HCT116 (cell line): ENCODE data around the gene ATP5PO. TPM values are rescaled to one million over a fixed set of nuclear protein-coding genes. Genes with fewer than 3 reads are reported as not detected.

Source experiments
- ATAC-seq: fragments of 200-7000 bp; cut with Tn5 transposase; 2 replicates; pipeline ENCODE4 v1.9.1; 2020; ENCODE audit warnings: mild to moderate bottlenecking, moderate library complexity
- BruUV-seq: library from RNA; stranded (reverse); fragments of 400-500 nt; replicated peaks from 2 replicates; lab custom pipeline; 2021; lab: Mats Ljungman, UMichigan
- CTCF ChIA-PET: fragments of 300-600 bp; sonication (Branson Sonifier 250); formaldehyde crosslinking; loops from one replicate; lab custom pipeline; 2021; ENCODE audit warnings: antibody characterized with exemption; lab: Charles Lee
- POLR2A ChIA-PET: fragments of 300-600, 350-600 bp; sonication (Branson Sonifier 250); formaldehyde crosslinking; loops from one replicate; lab custom pipeline; 2021; ENCODE audit warnings: antibody characterized with exemption; lab: Charles Lee
- RAD21 ChIA-PET, 2 experiments: fragments of 300-600 bp; sonication (Branson Sonifier 250); formaldehyde crosslinking; loops; one replicate each; lab custom pipeline; 2023; ENCODE audit warnings: low total read pairs in 2 of 2; ENCODE audit not compliant: uncharacterized antibody in 2 of 2, unreplicated experiment in 2 of 2, low non-redundant PET in 1 of 2; lab: Charles Lee
- DNase-seq: peaks from one replicate; pipeline ENCODE4 v3.0.0-alpha.2; 2010; ENCODE audit warnings: low read depth, low spot score
- H2AFZ ChIP-seq: fragments of 200-600 bp; shearing (Covaris generic), sonication (generic); 2 replicates; pipeline ENCODE4 v1.6.1; 2017; ENCODE audit warnings: low read depth, mixed run types, mixed read lengths, antibody characterized with exemption, low read length; ENCODE audit not compliant: poor library complexity, severe bottlenecking
- H3K27ac ChIP-seq: 2 replicates; pipeline ENCODE4 v1.5.1; 2012; ENCODE audit warnings: low read depth, low read length
- H3K27me3 ChIP-seq: fragments of 200-600 bp; sonication (generic); 2 replicates; pipeline ENCODE4 v1.6.1; 2016; ENCODE audit warnings: mixed run types, low read length, mixed read lengths; ENCODE audit not compliant: insufficient read depth
- H3K36me3 ChIP-seq, 2 experiments: fragments of 200-500 bp in 1 of 2; fragments of 200-600 bp in 1 of 2; sonication (Bioruptor generic) in 1 of 2; sonication (generic) in 1 of 2; 2 replicates each; pipeline versions ENCODE4 v1.5.1 to v1.6.1; 2014 to 2016; ENCODE audit warnings: low read length in 2 of 2, inconsistent platforms in 1 of 2, mixed read lengths in 1 of 2, mixed run types in 1 of 2; ENCODE audit not compliant: insufficient read depth in 2 of 2, control insufficient read depth in 1 of 2
- H3K4me1 ChIP-seq, 2 experiments: fragments of 200-600 bp in 1 of 2; sonication (generic) in 1 of 2; 2 replicates each; pipeline versions ENCODE4 v1.5.1 to v1.6.1; 2012 to 2017; ENCODE audit warnings: low read length in 2 of 2, inconsistent platforms in 1 of 2, mild to moderate bottlenecking in 1 of 2, mixed read lengths in 1 of 2, mixed run types in 1 of 2, moderate library complexity in 1 of 2; ENCODE audit not compliant: insufficient read depth in 2 of 2, control insufficient read depth in 1 of 2
- H3K4me2 ChIP-seq: fragments of 200-600 bp; sonication (generic); 2 replicates; pipeline ENCODE4 v1.6.1; 2017; ENCODE audit warnings: mixed run types, low read length, mixed read lengths
- H3K4me3 ChIP-seq, 2 experiments: fragments of 200-600 bp in 1 of 2; sonication (generic) in 1 of 2; replicated peaks in 1 of 2; 2 replicates each; pipeline ENCODE4 v1.5.1; 2011 to 2016; ENCODE audit warnings: low read length in 2 of 2, control low read depth in 1 of 2, low read depth in 1 of 2, mild to moderate bottlenecking in 1 of 2, mixed read lengths in 1 of 2, mixed run types in 1 of 2
- H3K79me2 ChIP-seq: fragments of 200-600 bp; sonication (generic); 2 replicates; pipeline ENCODE4 v1.6.1; 2017; ENCODE audit warnings: mild to moderate bottlenecking, mixed run types, low read length, moderate library complexity, mixed read lengths; ENCODE audit not compliant: insufficient read depth
- H3K9ac ChIP-seq: fragments of 200-600 bp; sonication (generic); 2 replicates; pipeline ENCODE4 v1.6.1; 2016; ENCODE audit warnings: low read length, mixed read lengths
- H3K9me2 ChIP-seq: fragments of 200-600 bp; sonication (generic), shearing (Covaris generic); 2 replicates; pipeline ENCODE4 v1.6.1; 2017; ENCODE audit warnings: mixed run types, mild to moderate bottlenecking, moderate library complexity; ENCODE audit not compliant: insufficient read depth
- H3K9me3 ChIP-seq, 2 experiments: fragments of 200-500 bp in 1 of 2; fragments of 200-600 bp in 1 of 2; sonication (Bioruptor generic) in 1 of 2; sonication (generic) in 1 of 2; 2 replicates each; pipeline ENCODE4 v1.6.1; 2014 to 2017; ENCODE audit warnings: low read length in 2 of 2, mixed read lengths in 2 of 2, inconsistent platforms in 1 of 2, low read depth in 1 of 2, mild to moderate bottlenecking in 1 of 2, mixed run types in 1 of 2, moderate library complexity in 1 of 2; ENCODE audit not compliant: control insufficient read depth in 1 of 2, insufficient read depth in 1 of 2
- H4K20me1 ChIP-seq: fragments of 200-600 bp; sonication (generic), shearing (Covaris generic); 2 replicates; pipeline ENCODE4 v1.6.1; 2017; ENCODE audit warnings: mixed run types, mild to moderate bottlenecking, moderate library complexity; ENCODE audit not compliant: insufficient read depth
- CTCF ChIP-seq, 3 experiments: fragments of 200-600 bp in 1 of 3; sonication (generic) in 1 of 3; IDR thresholded peaks in 2 of 3; conservative IDR thresholded peaks in 1 of 3; 2 replicates each; pipeline ENCODE4 v1.5.1; 2012 to 2017; ENCODE audit warnings: low read depth in 2 of 3, low read length in 2 of 3, antibody characterized with exemption in 1 of 3, borderline replicate concordance in 1 of 3, control low read depth in 1 of 3, mild to moderate bottlenecking in 1 of 3, mixed read lengths in 1 of 3, mixed run types in 1 of 3, moderate library complexity in 1 of 3; ENCODE audit not compliant: insufficient read depth in 1 of 3
- EGR1 ChIP-seq: IDR thresholded peaks from 2 replicates; pipeline ENCODE4 v1.6.1; 2012; ENCODE audit warnings: low read depth
- ELF1 ChIP-seq: IDR thresholded peaks from 2 replicates; pipeline ENCODE4 v1.6.1; 2012; ENCODE audit warnings: low read depth, borderline replicate concordance
- EZH2 ChIP-seq: fragments of 200-600 bp; sonication (generic); IDR thresholded peaks from 2 replicates; pipeline ENCODE4 v1.6.1; 2017; ENCODE audit warnings: antibody characterized with exemption, mixed run types
- EZH2phosphoT487 ChIP-seq: fragments of 200-600 bp; IDR thresholded peaks from 2 replicates; pipeline ENCODE4 v1.6.1; 2018; ENCODE audit warnings: antibody characterized with exemption, borderline replicate concordance
- FOSL1 ChIP-seq: IDR thresholded peaks from 2 replicates; pipeline ENCODE4 v1.6.1; 2012; ENCODE audit warnings: low read depth
- JUND ChIP-seq: IDR thresholded peaks from 2 replicates; pipeline ENCODE4 v1.6.1; 2012
- POLR2A ChIP-seq: IDR thresholded peaks from 2 replicates; pipeline ENCODE4 v1.7.0; 2011; ENCODE audit warnings: borderline replicate concordance; ENCODE audit not compliant: insufficient read depth, insufficient read length; ENCODE audit errors: extremely low read depth
- RAD21 ChIP-seq: IDR thresholded peaks from 2 replicates; pipeline ENCODE4 v1.6.1; 2012; ENCODE audit warnings: low read depth, mild to moderate bottlenecking
- SIN3A ChIP-seq: IDR thresholded peaks from 2 replicates; pipeline ENCODE4 v1.6.1; 2012; ENCODE audit warnings: low read depth
- SRF ChIP-seq: IDR thresholded peaks from 2 replicates; pipeline ENCODE4 v1.6.1; 2012; ENCODE audit warnings: low read depth
- TCF7L2 ChIP-seq: IDR thresholded peaks from 2 replicates; pipeline ENCODE4 v1.7.0; 2011; ENCODE audit warnings: borderline replicate concordance, inconsistent platforms; ENCODE audit not compliant: insufficient read depth, insufficient read length; ENCODE audit errors: extremely low read depth
- ZFX ChIP-seq: fragments of 450-650 bp; IDR thresholded peaks from 2 replicates; pipeline ENCODE4 v1.6.1; 2017
- intact Hi-C: fragments of 100-400 bp; cut with micrococcal nuclease; formaldehyde crosslinking; loops from 2 replicates; pipeline ENCODE4 v1.10.0; 2022
- total RNA-seq: library from RNA; stranded (reverse); gene quantifications from one replicate; pipeline ENCODE4 v1.2.1, GENCODE V29; 2021; ENCODE audit not compliant: unreplicated experiment

ATP5PO gene
- total RNA-seq, 1 experiment from 2014 or later: 238 TPM

GRCh38 chr21:33861125-33861524, 54.5 kb downstream of the ATP5PO start:
- ChIA-PET CTCF (no interaction called here), RAD21 (no interaction called here), POLR2A (no interaction called here)
- ATAC-seq: no peak
- H3K79me2 ChIP-seq: no peaks in the 10 kb centered on the region
- no peak for DNase-seq
- H3K9me2 ChIP-seq: no peaks in the 10 kb centered on the region
- no peak overlapping the region for H3K4me2 ChIP-seq
- no TSS peak for BruUV-seq
- no peak overlapping the region for H3K4me3 ChIP-seq
- H3K27me3 ChIP-seq: no peaks in the 10 kb centered on the region
- intact Hi-C loops: no loop called here
- H3K27ac ChIP-seq: no peak overlapping the region
- H3K9me3 ChIP-seq: no peaks in the 10 kb centered on the region
- no peaks in the 10 kb centered on the region for H3K36me3 ChIP-seq
- no peak for TF ChIP-seq POLR2A
- TF ChIP-seq RAD21: no peak
- no peak for TF ChIP-seq EZH2
- TF ChIP-seq JUND: no peak
- no peak for TF ChIP-seq EZH2phosphoT487
- no peak for TF ChIP-seq EGR1
- TF ChIP-seq ELF1: no peak
- TF ChIP-seq CTCF (IDR thresholded peaks at IDR 0.05 in 2 of 3, conservative IDR thresholded peaks at IDR 0.05 in 1 of 3; ENCODE audit: borderline replicate concordance in 1 of 3, insufficient read depth in 1 of 3, low read depth in 2 of 3, low read length in 2 of 3): no peak
- TF ChIP-seq ZFX: no peak
- TF ChIP-seq SRF: no peak
- no peak for TF ChIP-seq TCF7L2
- TF ChIP-seq SIN3A: no peak
- no peak for TF ChIP-seq FOSL1
- no peak overlapping the region for H2AFZ ChIP-seq
- H3K4me1 ChIP-seq: no peaks in the 10 kb centered on the region
- no peak overlapping the region for H3K9ac ChIP-seq
- H4K20me1 ChIP-seq: no peaks in the 10 kb centered on the region
